ENCODE data around the gene YARS2.

The YARS2 gene

GRCh38 chr12:32697445-32697844 lies 58.3 kb downstream of the YARS2 start:
- in situ Hi-C loops (cut with HindIII; ENCODE audit: low pct_ligation_motif_present, low sequenced_read_pairs) = no loop called here
- TF ChIP-seq CTCF (IDR thresholded peaks at IDR 0.05; ENCODE audit: low read depth, low read length, missing control alignments) = no peak
- H3K36me3 ChIP-seq (replicated peaks) = no peaks in the 10 kb centered on the region

More at GRCh38 chr12:32697445-32697844, 58.3 kb downstream of the YARS2 start:
- Histone ChIP-seq H3K27ac (no peak overlapping the region), H3K4me3 (ENCODE audit: low read depth, low read length) (no peak overlapping the region), H3K27me3 (replicated peaks) (no peaks in the 10 kb centered on the region)
- DNase-seq = no peak
